ENCODE measurements around the gene AFF3.

The AFF3 gene

DNA sequence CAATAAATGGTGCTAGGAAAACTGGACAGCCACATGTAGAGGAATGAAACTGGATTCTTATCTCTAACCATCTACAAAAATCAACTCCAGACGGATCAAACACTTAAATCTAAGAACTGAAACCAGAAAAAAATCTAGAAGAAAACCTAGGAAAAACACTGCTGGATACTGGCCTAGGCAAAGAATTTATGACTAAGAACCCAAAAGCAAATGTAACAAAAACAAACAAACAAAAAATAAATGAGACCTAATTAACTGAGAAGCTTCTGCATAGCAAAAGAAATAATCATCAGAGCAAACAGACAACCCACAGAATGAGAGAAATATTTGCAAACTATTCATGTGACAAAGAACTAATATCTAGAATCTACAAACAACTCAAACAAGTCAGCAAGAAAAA is 338.5 kb downstream of the AFF3 start:
- no peak for ATAC-seq
- no peak for TF ChIP-seq RARB (CRISPR knock-in tag; IDR thresholded peaks at IDR 0.05)
- no peak for TF ChIP-seq ZC3H10 (CRISPR knock-in tag; IDR thresholded peaks at IDR 0.05)
- no peak for TF ChIP-seq ESRRG (CRISPR knock-in tag; IDR thresholded peaks at IDR 0.05)
- TF ChIP-seq, protein P1, sequence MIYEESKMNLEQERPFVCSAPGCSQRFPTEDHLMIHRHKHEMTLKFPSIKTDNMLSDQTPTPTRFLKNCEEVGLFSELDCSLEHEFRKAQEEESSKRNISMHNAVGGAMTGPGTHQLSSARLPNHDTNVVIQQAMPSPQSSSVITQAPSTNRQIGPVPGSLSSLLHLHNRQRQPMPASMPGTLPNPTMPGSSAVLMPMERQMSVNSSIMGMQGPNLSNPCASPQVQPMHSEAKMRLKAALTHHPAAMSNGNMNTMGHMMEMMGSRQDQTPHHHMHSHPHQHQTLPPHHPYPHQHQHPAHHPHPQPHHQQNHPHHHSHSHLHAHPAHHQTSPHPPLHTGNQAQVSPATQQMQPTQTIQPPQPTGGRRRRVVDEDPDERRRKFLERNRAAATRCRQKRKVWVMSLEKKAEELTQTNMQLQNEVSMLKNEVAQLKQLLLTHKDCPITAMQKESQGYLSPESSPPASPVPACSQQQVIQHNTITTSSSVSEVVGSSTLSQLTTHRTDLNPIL (CRISPR knock-in tag; IDR thresholded peaks at IDR 0.05; ENCODE audit: low read depth), result no peak

DNA sequence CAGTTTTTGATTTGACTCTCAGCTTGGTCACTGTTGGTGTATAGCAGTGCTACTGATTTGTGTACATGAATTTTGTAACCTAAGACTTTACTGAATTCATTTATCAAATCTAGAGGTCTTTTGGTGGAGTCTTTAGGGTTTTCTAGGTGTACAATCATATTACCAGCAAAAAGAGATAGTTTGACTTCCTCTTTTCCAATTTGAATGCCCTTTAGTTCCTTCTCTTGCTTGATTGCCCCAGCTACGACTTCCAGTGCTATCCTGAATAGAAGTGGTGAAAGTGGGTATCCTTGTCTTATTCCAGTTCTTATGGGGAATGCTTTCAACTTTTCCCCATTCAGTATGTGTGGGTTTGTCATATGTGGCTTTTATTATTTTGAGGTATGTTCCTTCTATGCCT is 339.7 kb downstream of the AFF3 start:
- no peak for TF ChIP-seq SNAI2 (CRISPR knock-in tag; IDR thresholded peaks at IDR 0.05)
- TF ChIP-seq, protein P2, sequence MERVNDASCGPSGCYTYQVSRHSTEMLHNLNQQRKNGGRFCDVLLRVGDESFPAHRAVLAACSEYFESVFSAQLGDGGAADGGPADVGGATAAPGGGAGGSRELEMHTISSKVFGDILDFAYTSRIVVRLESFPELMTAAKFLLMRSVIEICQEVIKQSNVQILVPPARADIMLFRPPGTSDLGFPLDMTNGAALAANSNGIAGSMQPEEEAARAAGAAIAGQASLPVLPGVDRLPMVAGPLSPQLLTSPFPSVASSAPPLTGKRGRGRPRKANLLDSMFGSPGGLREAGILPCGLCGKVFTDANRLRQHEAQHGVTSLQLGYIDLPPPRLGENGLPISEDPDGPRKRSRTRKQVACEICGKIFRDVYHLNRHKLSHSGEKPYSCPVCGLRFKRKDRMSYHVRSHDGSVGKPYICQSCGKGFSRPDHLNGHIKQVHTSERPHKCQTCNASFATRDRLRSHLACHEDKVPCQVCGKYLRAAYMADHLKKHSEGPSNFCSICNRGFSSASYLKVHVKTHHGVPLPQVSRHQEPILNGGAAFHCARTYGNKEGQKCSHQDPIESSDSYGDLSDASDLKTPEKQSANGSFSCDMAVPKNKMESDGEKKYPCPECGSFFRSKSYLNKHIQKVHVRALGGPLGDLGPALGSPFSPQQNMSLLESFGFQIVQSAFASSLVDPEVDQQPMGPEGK (CRISPR knock-in tag; IDR thresholded peaks at IDR 0.05; ENCODE audit: borderline replicate concordance), result no peak
- TF ChIP-seq ZFP30 (CRISPR knock-in tag; IDR thresholded peaks at IDR 0.05), result no peak
- no peak for TF ChIP-seq ZFP3 (CRISPR knock-in tag; IDR thresholded peaks at IDR 0.05)
- no peak for TF ChIP-seq GLIS3 (CRISPR knock-in tag; IDR thresholded peaks at IDR 0.05)
- no peak for TF ChIP-seq ZNF565 (CRISPR knock-in tag; conservative IDR thresholded peaks at IDR 0.05; ENCODE audit: low read depth)
- TF ChIP-seq, protein P3, sequence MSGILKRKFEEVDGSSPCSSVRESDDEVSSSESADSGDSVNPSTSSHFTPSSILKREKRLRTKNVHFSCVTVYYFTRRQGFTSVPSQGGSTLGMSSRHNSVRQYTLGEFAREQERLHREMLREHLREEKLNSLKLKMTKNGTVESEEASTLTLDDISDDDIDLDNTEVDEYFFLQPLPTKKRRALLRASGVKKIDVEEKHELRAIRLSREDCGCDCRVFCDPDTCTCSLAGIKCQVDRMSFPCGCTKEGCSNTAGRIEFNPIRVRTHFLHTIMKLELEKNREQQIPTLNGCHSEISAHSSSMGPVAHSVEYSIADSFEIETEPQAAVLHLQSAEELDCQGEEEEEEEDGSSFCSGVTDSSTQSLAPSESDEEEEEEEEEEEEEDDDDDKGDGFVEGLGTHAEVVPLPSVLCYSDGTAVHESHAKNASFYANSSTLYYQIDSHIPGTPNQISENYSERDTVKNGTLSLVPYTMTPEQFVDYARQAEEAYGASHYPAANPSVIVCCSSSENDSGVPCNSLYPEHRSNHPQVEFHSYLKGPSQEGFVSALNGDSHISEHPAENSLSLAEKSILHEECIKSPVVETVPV (CRISPR knock-in tag; IDR thresholded peaks at IDR 0.05), result no peak
- TF ChIP-seq, protein P4, sequence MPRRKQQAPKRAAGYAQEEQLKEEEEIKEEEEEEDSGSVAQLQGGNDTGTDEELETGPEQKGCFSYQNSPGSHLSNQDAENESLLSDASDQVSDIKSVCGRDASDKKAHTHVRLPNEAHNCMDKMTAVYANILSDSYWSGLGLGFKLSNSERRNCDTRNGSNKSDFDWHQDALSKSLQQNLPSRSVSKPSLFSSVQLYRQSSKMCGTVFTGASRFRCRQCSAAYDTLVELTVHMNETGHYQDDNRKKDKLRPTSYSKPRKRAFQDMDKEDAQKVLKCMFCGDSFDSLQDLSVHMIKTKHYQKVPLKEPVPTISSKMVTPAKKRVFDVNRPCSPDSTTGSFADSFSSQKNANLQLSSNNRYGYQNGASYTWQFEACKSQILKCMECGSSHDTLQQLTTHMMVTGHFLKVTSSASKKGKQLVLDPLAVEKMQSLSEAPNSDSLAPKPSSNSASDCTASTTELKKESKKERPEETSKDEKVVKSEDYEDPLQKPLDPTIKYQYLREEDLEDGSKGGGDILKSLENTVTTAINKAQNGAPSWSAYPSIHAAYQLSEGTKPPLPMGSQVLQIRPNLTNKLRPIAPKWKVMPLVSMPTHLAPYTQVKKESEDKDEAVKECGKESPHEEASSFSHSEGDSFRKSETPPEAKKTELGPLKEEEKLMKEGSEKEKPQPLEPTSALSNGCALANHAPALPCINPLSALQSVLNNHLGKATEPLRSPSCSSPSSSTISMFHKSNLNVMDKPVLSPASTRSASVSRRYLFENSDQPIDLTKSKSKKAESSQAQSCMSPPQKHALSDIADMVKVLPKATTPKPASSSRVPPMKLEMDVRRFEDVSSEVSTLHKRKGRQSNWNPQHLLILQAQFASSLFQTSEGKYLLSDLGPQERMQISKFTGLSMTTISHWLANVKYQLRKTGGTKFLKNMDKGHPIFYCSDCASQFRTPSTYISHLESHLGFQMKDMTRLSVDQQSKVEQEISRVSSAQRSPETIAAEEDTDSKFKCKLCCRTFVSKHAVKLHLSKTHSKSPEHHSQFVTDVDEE (CRISPR knock-in tag; IDR thresholded peaks at IDR 0.05), result no peak
- ATAC-seq, result no peak

DNA sequence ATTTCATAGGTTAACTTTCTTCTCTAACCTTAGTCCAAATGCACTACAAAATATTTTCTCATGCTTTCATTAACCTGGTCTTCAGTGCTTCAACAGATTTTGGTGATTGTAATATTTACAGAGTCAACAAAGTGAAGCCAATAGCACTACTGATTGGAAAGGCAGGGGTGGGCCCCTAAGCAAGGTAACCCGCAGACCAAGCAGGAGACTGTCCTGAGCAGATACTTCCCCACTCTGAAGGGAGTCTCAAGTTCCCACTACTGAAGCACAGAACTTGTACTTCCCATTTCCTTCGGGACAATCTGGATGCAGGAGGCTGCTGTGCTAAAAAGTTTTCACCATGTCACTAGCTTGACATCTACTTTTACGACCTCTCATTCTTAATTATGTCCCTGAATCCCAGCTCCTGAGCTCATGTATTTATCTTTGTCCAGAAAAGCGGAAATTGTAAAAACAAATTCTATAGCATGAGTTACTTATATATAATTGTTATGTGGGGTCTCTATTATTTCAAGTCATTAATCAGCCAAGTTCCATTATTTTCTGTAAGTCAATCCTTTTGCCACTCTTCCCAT is 341.0 kb downstream of the AFF3 start:
- TF ChIP-seq ZNF70 (CRISPR knock-in tag; IDR thresholded peaks at IDR 0.05) (no peak), SNAI2 (CRISPR knock-in tag; IDR thresholded peaks at IDR 0.05) (no peak), TOX (CRISPR knock-in tag; IDR thresholded peaks at IDR 0.05; ENCODE audit: borderline replicate concordance) (no peak), ESRRG (CRISPR knock-in tag; IDR thresholded peaks at IDR 0.05) (no peak), ZFP30 (CRISPR knock-in tag; IDR thresholded peaks at IDR 0.05) (no peak), ZFP3 (CRISPR knock-in tag; IDR thresholded peaks at IDR 0.05) (no peak), ARNTL (CRISPR knock-in tag; IDR thresholded peaks at IDR 0.05; ENCODE audit: borderline replicate concordance, low read depth) (no peak), ZNF8 (CRISPR knock-in tag; IDR thresholded peaks at IDR 0.05) (no peak), BACH2 (CRISPR knock-in tag; IDR thresholded peaks at IDR 0.05; ENCODE audit: borderline replicate concordance) (no peak), OSR1 (CRISPR knock-in tag; IDR thresholded peaks at IDR 0.05) (no peak)
- TF ChIP-seq, protein P5, sequence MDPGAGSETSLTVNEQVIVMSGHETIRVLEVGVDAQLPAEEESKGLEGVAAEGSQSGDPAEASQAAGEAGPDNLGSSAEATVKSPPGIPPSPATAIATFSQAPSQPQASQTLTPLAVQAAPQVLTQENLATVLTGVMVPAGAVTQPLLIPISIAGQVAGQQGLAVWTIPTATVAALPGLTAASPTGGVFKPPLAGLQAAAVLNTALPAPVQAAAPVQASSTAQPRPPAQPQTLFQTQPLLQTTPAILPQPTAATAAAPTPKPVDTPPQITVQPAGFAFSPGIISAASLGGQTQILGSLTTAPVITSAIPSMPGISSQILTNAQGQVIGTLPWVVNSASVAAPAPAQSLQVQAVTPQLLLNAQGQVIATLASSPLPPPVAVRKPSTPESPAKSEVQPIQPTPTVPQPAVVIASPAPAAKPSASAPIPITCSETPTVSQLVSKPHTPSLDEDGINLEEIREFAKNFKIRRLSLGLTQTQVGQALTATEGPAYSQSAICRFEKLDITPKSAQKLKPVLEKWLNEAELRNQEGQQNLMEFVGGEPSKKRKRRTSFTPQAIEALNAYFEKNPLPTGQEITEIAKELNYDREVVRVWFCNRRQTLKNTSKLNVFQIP (CRISPR knock-in tag; IDR thresholded peaks at IDR 0.05; ENCODE audit: borderline replicate concordance, low read depth), result no peak
- TF ChIP-seq, protein P1 (CRISPR knock-in tag; IDR thresholded peaks at IDR 0.05; ENCODE audit: low read depth), result no peak

More for the DNA sequence above, 341.0 kb downstream of the AFF3 start:
- no peak for ATAC-seq

Data from SK-N-SH treated with all-trans-retinoic acid at 6 μM for 48 hours (cell line).